Cardiac fibroblast (primary cell): ENCODE data around the gene PWP1.

ENCODE experiments used
- DNase-seq, 2 donors: peaks; one replicate each; pipeline versions ENCODE4 v3.0.0 to v3.0.0-alpha.2; 2010; ENCODE audit warnings: low read depth in 2 of 2
- H3K4me3 ChIP-seq, 2 donors: replicated peaks in 1 of 2; 1 replicate in 1 of 2; 2 replicates in 1 of 2; pipeline ENCODE4 v1.5.1; 2011; ENCODE audit warnings: low read depth in 2 of 2, low read length in 2 of 2, mild to moderate bottlenecking in 2 of 2, moderate library complexity in 1 of 2
- TF ChIP-seq, protein P1 (sequence below): IDR thresholded peaks from one replicate; pipeline ENCODE4 v1.5.1; 2011; ENCODE audit warnings: low read depth, mild to moderate bottlenecking, low read length, inconsistent platforms

Gene PWP1

GRCh38 chr12:107650977-107651376, 34.6 kb upstream of the PWP1 start:
- TF ChIP-seq, protein P1, sequence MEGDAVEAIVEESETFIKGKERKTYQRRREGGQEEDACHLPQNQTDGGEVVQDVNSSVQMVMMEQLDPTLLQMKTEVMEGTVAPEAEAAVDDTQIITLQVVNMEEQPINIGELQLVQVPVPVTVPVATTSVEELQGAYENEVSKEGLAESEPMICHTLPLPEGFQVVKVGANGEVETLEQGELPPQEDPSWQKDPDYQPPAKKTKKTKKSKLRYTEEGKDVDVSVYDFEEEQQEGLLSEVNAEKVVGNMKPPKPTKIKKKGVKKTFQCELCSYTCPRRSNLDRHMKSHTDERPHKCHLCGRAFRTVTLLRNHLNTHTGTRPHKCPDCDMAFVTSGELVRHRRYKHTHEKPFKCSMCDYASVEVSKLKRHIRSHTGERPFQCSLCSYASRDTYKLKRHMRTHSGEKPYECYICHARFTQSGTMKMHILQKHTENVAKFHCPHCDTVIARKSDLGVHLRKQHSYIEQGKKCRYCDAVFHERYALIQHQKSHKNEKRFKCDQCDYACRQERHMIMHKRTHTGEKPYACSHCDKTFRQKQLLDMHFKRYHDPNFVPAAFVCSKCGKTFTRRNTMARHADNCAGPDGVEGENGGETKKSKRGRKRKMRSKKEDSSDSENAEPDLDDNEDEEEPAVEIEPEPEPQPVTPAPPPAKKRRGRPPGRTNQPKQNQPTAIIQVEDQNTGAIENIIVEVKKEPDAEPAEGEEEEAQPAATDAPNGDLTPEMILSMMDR, result no peak
- H3K4me3 ChIP-seq, result no peak overlapping the region
- no peak for DNase-seq

DNA sequence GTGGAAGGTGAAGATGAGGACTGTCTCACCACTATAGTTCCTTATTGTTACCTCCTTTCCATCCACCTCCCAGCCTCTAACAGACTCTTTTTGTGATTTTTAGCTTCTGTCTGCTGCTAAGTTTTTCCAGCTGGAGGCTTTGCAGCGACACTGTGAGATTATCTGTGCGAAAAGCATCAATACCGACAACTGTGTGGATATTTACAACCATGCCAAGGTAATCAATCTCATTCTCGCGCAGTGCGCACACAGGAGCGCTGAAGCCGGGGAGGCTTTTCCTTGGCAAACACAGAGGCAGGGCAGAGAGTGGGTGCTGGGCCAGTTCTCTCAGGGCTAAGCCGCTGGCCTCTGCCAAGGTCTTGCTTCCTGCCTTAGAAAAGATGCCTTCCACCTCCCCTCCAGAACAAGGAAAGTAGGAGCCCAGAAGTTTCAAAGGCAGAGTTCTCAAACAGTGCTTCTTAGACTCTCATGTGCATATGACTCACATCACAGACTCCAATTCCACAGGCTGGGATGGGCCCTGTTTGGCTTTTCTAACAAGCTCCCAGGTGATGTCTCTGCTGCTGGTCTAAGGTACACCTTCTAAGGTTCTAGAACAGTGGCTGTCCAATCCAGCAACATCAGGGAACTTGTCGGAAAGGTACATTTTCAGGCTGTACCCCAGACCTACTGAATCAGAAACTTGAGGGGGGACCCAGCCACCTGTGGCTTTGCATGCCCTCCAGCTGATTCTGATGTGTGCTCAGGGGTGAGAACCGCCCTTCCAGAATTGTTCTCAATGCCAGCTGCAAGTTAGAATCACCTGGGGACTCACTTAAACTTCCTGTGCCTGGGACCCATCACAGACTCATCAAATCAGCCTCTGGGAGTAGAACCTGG, 33.8 kb upstream of the PWP1 start:
- H3K4me3 ChIP-seq, result no peak overlapping the region

GRCh38 chr12:107653519-107653918, 32.1 kb upstream of the PWP1 start:
- no peak for DNase-seq
- H3K4me3 ChIP-seq, result no peak overlapping the region
- TF ChIP-seq, protein P1, result no peak

More for the DNA sequence above, 33.8 kb upstream of the PWP1 start:
- no peak for DNase-seq
- TF ChIP-seq, protein P1, result no peak

GRCh38 chr12:107654873-107655272, 30.7 kb upstream of the PWP1 start:
- TF ChIP-seq, protein P1, result no peak
- no peak overlapping the region for H3K4me3 ChIP-seq
- no peak for DNase-seq

GRCh38 chr12:107655281-107656065, 30.1 kb upstream of the PWP1 start:
- TF ChIP-seq, protein P1, result no peak
- DNase-seq, result no peak
- no peak overlapping the region for H3K4me3 ChIP-seq

DNA sequence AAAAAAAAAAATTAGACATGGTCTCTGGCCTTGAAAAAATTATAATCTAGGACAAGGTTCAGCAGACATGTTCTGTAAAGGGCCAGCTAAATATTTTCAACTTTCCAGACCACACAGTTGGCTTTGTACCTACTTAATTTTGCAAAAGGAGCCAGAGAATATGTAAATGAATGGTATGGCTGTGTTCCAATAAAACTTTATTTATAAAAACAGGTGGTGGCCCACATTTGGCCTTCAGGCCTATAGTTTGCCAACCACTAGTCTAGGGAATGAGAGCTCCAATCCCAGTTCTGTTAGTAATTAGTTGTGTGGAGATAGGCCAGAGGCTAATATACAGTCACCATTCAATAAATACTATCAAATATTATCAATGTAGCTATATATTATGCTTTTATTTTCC, 29.3 kb upstream of the PWP1 start:
- TF ChIP-seq, protein P1, result no peak
- H3K4me3 ChIP-seq, result no peak overlapping the region

More for the DNA sequence above, 29.3 kb upstream of the PWP1 start:
- no peak for DNase-seq
